ENCODE results near the gene BBLN.

- TF ChIP-seq CTCF (IDR thresholded peaks at IDR 0.05) (no peak), ZFX (IDR thresholded peaks at IDR 0.05; ENCODE audit: borderline replicate concordance) (no peak)
These were observed 6.8 kb upstream of the BBLN start for GRCh38 chr9:128153060-128153946.
